GM21825 (cell line): Measurements from ENCODE around the gene RPTN.
"Not testable (repeated sequence)": the region's sequence is repeated elsewhere in the genome, so short reads cannot be mapped to it uniquely, and the experiment has no call there.

Source experiments
- ATAC-seq: cut with Tn5 transposase; IDR thresholded peaks from one replicate; pipeline ENCODE4 v1.9.1; 2021; ENCODE audit warnings: mild to moderate bottlenecking, moderate library complexity; ENCODE audit not compliant: unreplicated experiment

The RPTN gene

DNA sequence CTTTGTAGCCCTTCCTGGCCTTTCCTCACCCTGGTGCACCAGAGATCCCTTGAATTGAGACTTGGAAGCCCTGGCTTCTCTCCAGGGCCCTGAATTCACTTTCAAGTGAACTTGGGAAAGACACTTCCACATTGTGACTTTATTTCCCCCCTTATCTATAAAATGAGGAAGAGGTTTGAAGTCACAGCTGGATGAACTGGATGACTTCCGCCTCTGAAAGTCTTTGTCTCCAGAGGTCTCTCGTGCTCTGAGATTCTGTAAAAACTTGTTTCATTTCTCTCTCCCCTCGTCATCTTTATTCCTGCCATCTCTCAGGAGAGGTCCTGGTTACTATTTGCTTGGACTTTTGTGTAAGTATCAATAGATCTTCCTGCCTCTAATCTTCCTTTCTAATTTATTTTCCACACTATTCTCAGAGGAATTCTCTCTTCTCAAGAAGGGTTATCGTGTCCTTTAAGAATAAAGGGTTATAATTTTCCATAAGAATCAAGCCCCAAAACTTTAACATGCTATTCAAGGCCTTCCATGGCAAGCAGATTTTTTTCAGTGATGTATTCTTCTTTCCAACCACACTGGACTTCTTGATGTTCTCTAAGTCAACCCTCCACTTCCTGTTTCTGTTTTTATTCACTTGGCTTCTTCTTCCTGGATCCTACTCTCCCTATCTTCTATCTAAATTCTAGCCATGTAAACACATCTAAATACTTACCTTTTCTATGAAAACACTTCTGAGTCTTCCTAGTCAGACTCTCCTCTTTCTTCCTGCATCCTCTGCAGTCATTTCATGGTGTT lies 6.5 kb upstream of the RPTN start:
- no peak for ATAC-seq

GRCh38 chr1:152164517-152165136 lies 5.6 kb upstream of the RPTN start:
- ATAC-seq = no peak

GRCh38 chr1:152162792-152163463 lies 3.9 kb upstream of the RPTN start:
- ATAC-seq = no peak

DNA sequence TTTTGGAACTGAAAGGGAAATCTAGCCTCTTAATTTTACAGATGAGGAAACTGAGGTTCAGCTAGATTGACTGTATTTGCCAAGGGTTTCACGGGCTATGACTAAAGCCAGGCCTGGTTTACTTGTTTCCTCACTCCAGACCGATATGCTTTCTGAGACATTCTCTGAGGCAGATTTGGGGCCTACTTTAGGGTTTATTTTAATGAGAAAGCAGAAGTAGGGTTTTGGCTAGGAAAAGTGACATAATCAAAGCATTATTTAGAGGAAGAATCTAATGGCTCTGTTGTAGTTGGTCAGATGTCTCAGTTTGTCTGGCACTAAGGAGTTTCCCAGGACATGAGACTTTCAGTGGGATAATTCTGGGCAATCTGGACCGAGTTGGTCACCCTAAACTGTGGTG lies 1.5 kb upstream of the RPTN start:
- ATAC-seq = no peak

GRCh38 chr1:152153996-152154395 lies 5.0 kb downstream of the RPTN start:
- no peak for ATAC-seq

- ATAC-seq = no peak
Measured at GRCh38 chr1:152151646-152152045, 7.4 kb downstream of the RPTN start.

- ATAC-seq = no peak
Measured at GRCh38 chr1:152148981-152149380, 10.0 kb downstream of the RPTN start.

GRCh38 chr1:152148051-152148450 lies 11.0 kb downstream of the RPTN start:
- no peak for ATAC-seq

- ATAC-seq = no peak
Measured at GRCh38 chr1:152145769-152146168, 13.3 kb downstream of the RPTN start.

GRCh38 chr1:152144674-152145183 lies 14.3 kb downstream of the RPTN start:
- not testable (repeated sequence) for ATAC-seq

DNA sequence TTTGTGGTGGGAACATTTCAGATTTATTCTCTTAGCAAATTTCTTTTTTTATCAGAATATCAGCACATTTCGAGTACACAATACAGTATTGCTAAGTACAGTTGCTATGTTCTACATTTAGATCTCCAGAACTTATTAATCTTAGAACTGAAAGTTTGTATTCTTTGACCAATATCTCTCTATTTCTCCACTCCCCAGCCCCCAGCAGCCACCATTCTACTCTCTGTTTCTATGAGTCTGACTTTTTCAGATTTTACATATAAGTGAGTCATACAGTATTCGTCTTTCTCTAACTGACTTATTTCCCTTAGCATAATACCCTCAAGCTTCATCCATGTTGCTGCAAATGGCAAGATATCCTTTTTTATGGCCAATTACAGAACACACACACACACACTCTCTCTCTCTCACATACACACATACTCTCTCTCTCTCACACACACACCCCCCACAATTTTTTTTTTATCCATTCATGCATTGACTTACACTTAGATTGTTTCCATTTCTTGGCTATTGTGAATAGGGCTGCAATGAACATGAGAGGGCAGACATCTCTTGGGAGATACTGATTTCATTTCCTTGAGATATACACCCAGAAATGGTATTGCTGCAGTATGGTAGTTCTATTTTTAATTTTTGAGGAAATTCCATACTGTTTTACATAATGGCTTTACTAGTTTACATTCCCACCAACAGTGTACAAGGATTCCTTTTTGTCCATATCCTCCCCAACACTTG lies 15.7 kb downstream of the RPTN start:
- ATAC-seq = no peak

- no peak for ATAC-seq
Measured at GRCh38 chr1:152141971-152142584, 16.9 kb downstream of the RPTN start.

DNA sequence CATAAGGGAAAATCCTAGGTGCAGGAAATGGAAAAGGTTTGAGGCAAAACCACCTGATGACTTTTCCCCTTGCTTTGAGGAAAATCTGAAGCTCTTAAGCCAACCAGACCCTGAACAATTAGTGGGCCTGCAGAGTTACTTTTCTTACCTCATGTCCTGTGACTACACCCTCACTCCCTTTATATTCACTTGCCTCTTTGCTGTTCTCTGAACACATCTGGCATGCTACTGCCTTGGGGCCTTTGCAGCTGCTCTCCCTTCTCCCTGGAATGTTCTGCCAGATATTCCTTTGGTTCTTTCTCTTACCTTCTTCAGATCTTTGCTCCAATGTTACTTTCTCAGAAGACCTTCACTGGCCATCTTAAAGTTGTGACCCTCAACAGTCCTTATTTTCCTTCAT lies 21.8 kb downstream of the RPTN start:
- ATAC-seq = no peak

DNA sequence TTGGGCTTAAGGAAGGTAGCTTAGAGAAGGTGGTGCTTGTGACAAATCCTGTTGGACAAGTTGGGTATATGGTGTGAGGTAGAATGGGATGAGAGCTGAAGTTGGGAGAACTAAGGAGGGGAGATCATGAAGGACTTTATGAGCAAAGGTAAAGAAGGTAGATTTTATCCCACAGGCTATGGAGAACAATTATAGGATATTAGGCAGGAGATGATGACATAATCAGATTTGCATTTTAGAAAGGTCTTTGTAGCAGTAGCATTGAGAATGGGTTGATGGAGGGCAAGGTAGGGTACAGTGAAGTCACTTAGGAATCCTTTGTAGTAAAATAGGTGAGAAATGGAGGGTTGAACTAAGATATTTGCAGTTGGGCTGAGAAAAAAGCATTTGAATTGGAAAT lies 28.8 kb downstream of the RPTN start:
- no peak for ATAC-seq

- ATAC-seq = no peak
Measured at GRCh38 chr1:152127673-152128072, 31.4 kb downstream of the RPTN start.

DNA sequence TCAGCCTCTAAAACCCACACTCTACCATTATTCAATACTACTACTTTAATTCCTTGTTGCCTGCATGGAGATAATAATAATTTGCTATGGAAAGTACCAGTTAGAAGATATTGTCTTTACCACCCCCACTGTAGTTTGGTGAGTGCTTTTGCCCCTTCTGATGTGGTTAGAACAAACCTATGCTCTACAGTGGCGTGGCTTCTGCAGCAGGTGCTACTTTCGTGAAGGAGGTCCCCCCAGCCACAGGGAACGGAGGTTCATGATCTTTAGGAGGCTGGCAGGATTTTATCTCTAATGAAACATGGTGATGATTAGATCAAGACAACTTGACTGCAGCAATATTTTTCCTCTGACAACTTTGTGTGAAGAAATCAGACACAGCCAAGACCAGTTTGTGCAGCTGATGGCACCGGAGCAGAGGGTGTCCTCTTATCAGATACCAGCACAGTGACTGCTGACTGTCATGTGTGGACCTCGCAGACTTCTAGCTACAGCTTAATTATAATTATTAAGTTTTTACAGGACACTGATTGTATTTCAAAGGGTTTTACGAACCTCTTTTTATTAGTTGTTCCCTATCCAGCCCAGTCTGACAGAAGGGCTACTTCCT lies 33.1 kb downstream of the RPTN start:
- ATAC-seq = no peak

- no peak for ATAC-seq
Measured at GRCh38 chr1:152118915-152119314, 40.1 kb downstream of the RPTN start.

DNA sequence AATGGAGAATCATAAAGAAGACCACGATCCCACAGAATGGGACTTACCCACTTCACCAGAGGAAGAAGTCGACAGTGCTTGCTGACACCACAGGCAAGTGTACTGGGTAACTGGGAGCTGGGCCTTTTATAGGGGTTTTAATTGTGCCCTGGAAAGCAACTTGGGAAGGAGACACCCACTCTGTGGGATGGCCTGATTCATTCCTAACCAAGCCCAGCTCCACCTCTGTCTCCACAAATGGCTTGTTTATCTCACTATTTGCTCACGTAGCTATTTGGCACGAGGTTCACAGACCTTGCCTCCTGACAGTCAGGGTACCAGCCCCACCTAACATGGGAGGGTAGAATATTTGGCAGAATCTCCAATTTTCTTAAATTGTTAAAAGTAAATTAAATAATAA lies 43.7 kb downstream of the RPTN start, which contains the start of gene TCHH:
Gene TCHH (minus strand): TSS at position 101 of the 400 bp plus-strand sequence. CDS start 1,364 bp downstream, outside the sequence.
- no peak for ATAC-seq

GRCh38 chr1:152112885-152113432 lies 46.1 kb downstream of the RPTN start:
- no peak for ATAC-seq
